Liver (tissue), 3 donors: ENCODE results near the gene FOXC2.

Experiments used
- JUND ChIP-seq, 2 donors: IDR thresholded peaks; 2 replicates each; pipeline ENCODE4 v1.6.1; 2016; ENCODE audit warnings: antibody characterized with exemption in 2 of 2
- ZBTB33 ChIP-seq: IDR thresholded peaks from 2 replicates; pipeline ENCODE4 v1.6.1; 2016; ENCODE audit warnings: antibody characterized with exemption
- TF ChIP-seq, protein P1 (sequence below): fragments of 150-350 bp; IDR thresholded peaks from 2 replicates; pipeline ENCODE4 v1.5.1; 2017; ENCODE audit warnings: improper control_type of control experiment, low read depth, low read length; ENCODE audit not compliant: missing input control
- donor health status: healthy.
- donor health status: healthy.

DNA sequence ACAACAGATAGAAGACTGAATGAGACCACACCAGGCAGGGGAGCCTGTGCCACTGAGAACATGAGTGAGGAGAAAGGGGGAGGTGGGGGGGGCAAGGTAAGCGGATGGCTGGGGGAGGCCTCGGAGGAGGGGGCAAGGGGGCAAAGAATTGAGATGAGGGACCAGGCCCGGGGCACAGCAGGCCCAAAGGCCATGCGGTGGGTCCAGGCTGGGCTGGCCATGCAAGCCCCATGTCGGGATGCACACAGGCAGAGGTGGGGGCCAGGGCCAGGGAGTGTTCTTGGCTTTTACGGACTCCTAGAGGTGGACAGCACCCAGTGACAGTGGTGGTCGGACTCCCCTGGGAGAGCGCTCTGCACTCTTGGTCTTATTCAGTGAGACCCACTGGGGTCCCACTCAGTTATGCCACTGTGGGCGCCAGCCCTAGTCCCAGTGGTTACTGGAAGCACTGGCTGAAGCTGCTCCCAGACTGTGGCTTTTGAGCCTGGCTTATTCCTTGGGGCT lies 6.8 kb upstream of the FOXC2 start:
- TF ChIP-seq, protein P1, sequence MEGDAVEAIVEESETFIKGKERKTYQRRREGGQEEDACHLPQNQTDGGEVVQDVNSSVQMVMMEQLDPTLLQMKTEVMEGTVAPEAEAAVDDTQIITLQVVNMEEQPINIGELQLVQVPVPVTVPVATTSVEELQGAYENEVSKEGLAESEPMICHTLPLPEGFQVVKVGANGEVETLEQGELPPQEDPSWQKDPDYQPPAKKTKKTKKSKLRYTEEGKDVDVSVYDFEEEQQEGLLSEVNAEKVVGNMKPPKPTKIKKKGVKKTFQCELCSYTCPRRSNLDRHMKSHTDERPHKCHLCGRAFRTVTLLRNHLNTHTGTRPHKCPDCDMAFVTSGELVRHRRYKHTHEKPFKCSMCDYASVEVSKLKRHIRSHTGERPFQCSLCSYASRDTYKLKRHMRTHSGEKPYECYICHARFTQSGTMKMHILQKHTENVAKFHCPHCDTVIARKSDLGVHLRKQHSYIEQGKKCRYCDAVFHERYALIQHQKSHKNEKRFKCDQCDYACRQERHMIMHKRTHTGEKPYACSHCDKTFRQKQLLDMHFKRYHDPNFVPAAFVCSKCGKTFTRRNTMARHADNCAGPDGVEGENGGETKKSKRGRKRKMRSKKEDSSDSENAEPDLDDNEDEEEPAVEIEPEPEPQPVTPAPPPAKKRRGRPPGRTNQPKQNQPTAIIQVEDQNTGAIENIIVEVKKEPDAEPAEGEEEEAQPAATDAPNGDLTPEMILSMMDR = no peak
- TF ChIP-seq ZBTB33 (no peak), JUND (IDR thresholded peaks at IDR 0.05) (no peak)
